ENCODE measurements around the gene FLVCR2. TPM values are rescaled to one million over a fixed set of nuclear protein-coding genes. Genes with fewer than 3 reads are reported as not detected.

The FLVCR2 gene
- total RNA-seq, 1 experiment from 2014 or later = 6.6 TPM

- ChIA-PET CTCF (interaction anchor here (0.9 to 1.0 kb wide), 3 partner anchors 13 to 46 kb away, joined by 3 read pairs; no protein-coding TSS in a partner anchor), POLR2A (no interaction called here)
- H3K4me3 Mint-ChIP-seq = no peak overlapping the region
- no peaks in the 10 kb centered on the region for H3K9me3 Mint-ChIP-seq
- no peaks in the 10 kb centered on the region for H3K27me3 Mint-ChIP-seq (ENCODE audit: low read depth)
- H3K4me1 Mint-ChIP-seq = no peaks in the 10 kb centered on the region
- no peaks in the 10 kb centered on the region for H3K36me3 Mint-ChIP-seq
- DNase-seq (ENCODE audit: low spot score) (no peak), ATAC-seq (no peak)
- TF ChIP-seq CREB1 (CRISPR knock-in tag; IDR thresholded peaks at IDR 0.05) (no peak), NFE2L1 (CRISPR knock-in tag; IDR thresholded peaks at IDR 0.05) (no peak), AFF4 (CRISPR knock-in tag; IDR thresholded peaks at IDR 0.05; ENCODE audit: borderline replicate concordance) (no peak), NFATC4 (CRISPR knock-in tag; IDR thresholded peaks at IDR 0.05) (no peak), ATF1 (CRISPR knock-in tag; IDR thresholded peaks at IDR 0.05) (no peak), MLX (CRISPR knock-in tag; IDR thresholded peaks at IDR 0.05) (no peak), ESRRA (CRISPR knock-in tag; IDR thresholded peaks at IDR 0.05; ENCODE audit: borderline replicate concordance) (no peak), ATF2 (CRISPR knock-in tag; IDR thresholded peaks at IDR 0.05; ENCODE audit: borderline replicate concordance, low read depth) (no peak), ELF4 (CRISPR knock-in tag; IDR thresholded peaks at IDR 0.05; ENCODE audit: low read depth) (no peak), TP53 (CRISPR knock-in tag; IDR thresholded peaks at IDR 0.05) (no peak), PREB (CRISPR knock-in tag; IDR thresholded peaks at IDR 0.05; ENCODE audit: borderline replicate concordance) (no peak), OVOL2 (CRISPR knock-in tag; IDR thresholded peaks at IDR 0.05; ENCODE audit: borderline replicate concordance) (no peak), PRDM15 (CRISPR knock-in tag; IDR thresholded peaks at IDR 0.05) (no peak), ERG (CRISPR knock-in tag; IDR thresholded peaks at IDR 0.05) (no peak), ZNF317 (CRISPR knock-in tag; IDR thresholded peaks at IDR 0.05; ENCODE audit: borderline replicate concordance, low read depth) (no peak), IRF2 (CRISPR knock-in tag; IDR thresholded peaks at IDR 0.05; ENCODE audit: borderline replicate concordance, low read depth) (no peak), ZNF416 (CRISPR knock-in tag; IDR thresholded peaks at IDR 0.05) (no peak), AR (CRISPR knock-in tag; IDR thresholded peaks at IDR 0.05) (no peak), CREM (CRISPR knock-in tag; IDR thresholded peaks at IDR 0.05) (no peak)
- H3K27ac Mint-ChIP-seq = no peak overlapping the region
Measured at GRCh38 chr14:75531660-75532317, 46.6 kb upstream of the FLVCR2 start.
